ENCODE data around the gene BLOC1S3. TPM values are rescaled to one million over a fixed set of nuclear protein-coding genes. Genes with fewer than 3 reads are reported as not detected.

The BLOC1S3 gene
- total RNA-seq, 4 donors from 2014 or later, result 15.3 to 20.1 (median 15.9) TPM

DNA sequence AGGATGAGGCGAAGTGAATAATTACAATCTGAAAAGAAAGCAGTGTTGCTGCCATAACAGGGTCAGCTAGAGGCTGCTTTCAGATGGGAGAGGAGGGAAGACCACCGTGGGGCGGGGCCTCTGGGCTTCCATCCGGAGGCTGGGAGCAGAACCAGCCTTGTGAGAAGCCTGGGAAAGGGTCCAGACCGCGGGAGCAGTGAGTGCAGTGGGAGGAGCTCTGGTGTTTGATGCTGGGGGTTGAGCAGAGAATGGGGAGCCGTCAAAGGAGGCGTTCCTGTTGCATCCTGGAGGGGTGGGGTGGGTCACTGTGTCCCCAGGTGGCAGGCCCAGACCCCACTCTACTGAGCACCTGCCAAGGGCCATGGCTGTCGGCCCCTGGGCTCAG, 35.9 kb upstream of the BLOC1S3 start:
- Histone ChIP-seq H3K9me3 (no peaks in the 10 kb centered on the region), H3K4me1 (peaks cover 11% of the 10 kb centered on the region), H3K36me3 (peaks cover 64% of the 10 kb centered on the region), H3K27me3 (no peaks in the 10 kb centered on the region), H3K27ac (no peak overlapping the region), H3K4me3 (no peak overlapping the region)
- no peak for DNase-seq (ENCODE audit: low spot score in 2 of 2)
- no peak for TF ChIP-seq EP300 (IDR thresholded peaks at IDR 0.05)
- TF ChIP-seq POLR2A (IDR thresholded peaks at IDR 0.05), result no peak
- TF ChIP-seq POLR2AphosphoS5 (IDR thresholded peaks at IDR 0.05), result no peak
- TF ChIP-seq, protein P1, sequence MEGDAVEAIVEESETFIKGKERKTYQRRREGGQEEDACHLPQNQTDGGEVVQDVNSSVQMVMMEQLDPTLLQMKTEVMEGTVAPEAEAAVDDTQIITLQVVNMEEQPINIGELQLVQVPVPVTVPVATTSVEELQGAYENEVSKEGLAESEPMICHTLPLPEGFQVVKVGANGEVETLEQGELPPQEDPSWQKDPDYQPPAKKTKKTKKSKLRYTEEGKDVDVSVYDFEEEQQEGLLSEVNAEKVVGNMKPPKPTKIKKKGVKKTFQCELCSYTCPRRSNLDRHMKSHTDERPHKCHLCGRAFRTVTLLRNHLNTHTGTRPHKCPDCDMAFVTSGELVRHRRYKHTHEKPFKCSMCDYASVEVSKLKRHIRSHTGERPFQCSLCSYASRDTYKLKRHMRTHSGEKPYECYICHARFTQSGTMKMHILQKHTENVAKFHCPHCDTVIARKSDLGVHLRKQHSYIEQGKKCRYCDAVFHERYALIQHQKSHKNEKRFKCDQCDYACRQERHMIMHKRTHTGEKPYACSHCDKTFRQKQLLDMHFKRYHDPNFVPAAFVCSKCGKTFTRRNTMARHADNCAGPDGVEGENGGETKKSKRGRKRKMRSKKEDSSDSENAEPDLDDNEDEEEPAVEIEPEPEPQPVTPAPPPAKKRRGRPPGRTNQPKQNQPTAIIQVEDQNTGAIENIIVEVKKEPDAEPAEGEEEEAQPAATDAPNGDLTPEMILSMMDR (IDR thresholded peaks at IDR 0.05), result no peak
- 70% methylated on average over 9 of the region's 9 CpGs for WGBS

DNA sequence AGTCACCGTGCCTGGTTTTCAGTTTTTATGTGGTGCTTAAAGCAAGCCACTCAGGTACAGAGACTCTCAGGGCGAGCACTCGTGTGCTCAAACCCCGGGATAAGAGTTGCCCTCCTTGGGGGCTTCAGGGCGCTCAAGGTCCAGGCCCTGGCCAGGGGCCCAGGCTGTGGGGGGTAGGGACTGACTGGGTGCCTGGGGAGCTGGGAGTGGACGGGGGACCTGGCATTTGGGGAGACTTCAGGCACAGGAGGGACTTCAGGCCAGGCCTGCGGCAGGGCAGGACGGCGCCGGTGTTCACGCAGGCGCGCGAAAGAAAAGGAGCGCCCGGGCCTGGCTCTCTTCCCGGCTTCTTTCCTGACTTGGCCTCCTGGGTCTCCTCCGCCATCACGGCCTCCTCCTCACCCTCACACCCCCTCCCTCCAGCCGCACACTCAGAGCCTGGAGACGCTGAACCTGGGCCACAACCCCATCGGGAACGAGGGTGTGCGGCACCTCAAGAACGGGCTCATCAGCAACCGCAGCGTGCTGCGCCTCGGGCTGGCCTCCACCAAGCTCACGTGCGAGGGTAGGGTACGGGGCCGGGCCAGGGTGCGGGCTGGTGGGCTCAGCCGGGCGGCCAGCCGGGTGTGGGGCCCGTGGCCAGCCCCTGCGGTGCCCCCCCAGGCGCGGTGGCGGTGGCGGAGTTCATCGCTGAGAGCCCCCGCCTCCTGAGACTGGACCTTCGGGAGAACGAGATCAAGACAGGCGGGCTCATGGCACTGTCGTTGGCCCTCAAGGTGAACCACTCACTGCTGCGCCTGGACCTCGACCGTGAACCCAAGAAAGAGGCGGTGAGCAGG, 33.9 kb upstream of the BLOC1S3 start:
- TF ChIP-seq POLR2AphosphoS5 (IDR thresholded peaks at IDR 0.05) (no peak), EP300 (IDR thresholded peaks at IDR 0.05) (no peak), POLR2A (IDR thresholded peaks at IDR 0.05) (no peak)
- TF ChIP-seq, protein P1 (IDR thresholded peaks at IDR 0.05), result no peak
- no peaks in the 10 kb centered on the region for H3K27me3 ChIP-seq
- H3K36me3 ChIP-seq, result peaks cover 71% of the 10 kb centered on the region
- H3K4me3 ChIP-seq, result no peak overlapping the region
- H3K9me3 ChIP-seq, result no peaks in the 10 kb centered on the region
- DNase-seq (ENCODE audit: low spot score in 2 of 2), result no peak
- H3K27ac ChIP-seq, result no peak overlapping the region
- peaks cover 4% of the 10 kb centered on the region for H3K4me1 ChIP-seq
- 95% methylated on average over 29 of the region's 53 CpGs for WGBS

- Histone ChIP-seq H3K4me3 (no peak overlapping the region), H3K27ac (no peak overlapping the region), H3K36me3 (peaks cover 67% of the 10 kb centered on the region), H3K9me3 (no peaks in the 10 kb centered on the region), H3K4me1 (no peaks in the 10 kb centered on the region), H3K27me3 (no peaks in the 10 kb centered on the region)
- WGBS, result 80% methylated on average over 1 of the region's 54 CpGs
- TF ChIP-seq, protein P1 (IDR thresholded peaks at IDR 0.05), result no peak
- TF ChIP-seq EP300 (IDR thresholded peaks at IDR 0.05), result no peak
- TF ChIP-seq POLR2A (IDR thresholded peaks at IDR 0.05), result no peak
- no peak for TF ChIP-seq POLR2AphosphoS5 (IDR thresholded peaks at IDR 0.05)
- DNase-seq (ENCODE audit: low spot score in 2 of 2), result no peak
Observed at GRCh38 chr19:45145270-45146189, 33.1 kb upstream of the BLOC1S3 start.

GRCh38 chr19:45146251-45146650, 32.3 kb upstream of the BLOC1S3 start:
- no peaks in the 10 kb centered on the region for H3K9me3 ChIP-seq
- TF ChIP-seq, protein P1 (IDR thresholded peaks at IDR 0.05), result no peak
- no peak for TF ChIP-seq EP300 (IDR thresholded peaks at IDR 0.05)
- TF ChIP-seq POLR2AphosphoS5 (IDR thresholded peaks at IDR 0.05), result no peak
- TF ChIP-seq POLR2A (IDR thresholded peaks at IDR 0.05), result no peak
- H3K36me3 ChIP-seq, result peaks cover 61% of the 10 kb centered on the region
- H3K27me3 ChIP-seq, result no peaks in the 10 kb centered on the region
- peaks cover 7% of the 10 kb centered on the region for H3K4me1 ChIP-seq
- H3K4me3 ChIP-seq, result no peak overlapping the region
- H3K27ac ChIP-seq, result no peak overlapping the region
- WGBS, result 52% methylated on average over 12 of the region's 13 CpGs
- DNase-seq (ENCODE audit: low spot score in 2 of 2), result no peak

Measured in suprapubic skin (tissue), 4 donors.